GM06990 (cell line): ENCODE data around the gene SMTN.

ENCODE experiments used
- DNase-seq: peaks from one replicate; pipeline ENCODE4 v3.0.0-alpha.2; 2011; ENCODE audit not compliant: insufficient read length; ENCODE audit errors: extremely low read depth
- H3K27me3 ChIP-seq: replicated peaks from 2 replicates; pipeline ENCODE4 v1.6.0; 2011; ENCODE audit warnings: low read length; ENCODE audit not compliant: control insufficient read depth, insufficient read depth
- H3K36me3 ChIP-seq: 2 replicates; pipeline ENCODE4 v1.5.1; 2011; ENCODE audit warnings: low read length; ENCODE audit not compliant: control insufficient read depth, insufficient read depth
- H3K4me3 ChIP-seq: replicated peaks from 2 replicates; pipeline ENCODE4 v1.5.1; 2011; ENCODE audit warnings: low read depth, mild to moderate bottlenecking, control low read depth, low read length
- CTCF ChIP-seq: IDR thresholded peaks from 2 replicates; pipeline ENCODE4 v1.5.1; 2011; ENCODE audit warnings: low read length, control low read depth, mild to moderate bottlenecking, inconsistent platforms; ENCODE audit not compliant: insufficient read depth, poor library complexity, severe bottlenecking

Gene SMTN

GRCh38 chr22:31044262-31044861 lies 36.8 kb upstream of the SMTN start:
- no peak for DNase-seq
- no peaks in the 10 kb centered on the region; the same call in 1 of the 2 replicates for H3K27me3 ChIP-seq
- no peaks in the 10 kb centered on the region for H3K36me3 ChIP-seq
- TF ChIP-seq CTCF: no peak
- no peak overlapping the region for H3K4me3 ChIP-seq

GRCh38 chr22:31045900-31046538 lies 35.1 kb upstream of the SMTN start:
- no peak overlapping the region for H3K4me3 ChIP-seq
- DNase-seq: no peak
- H3K36me3 ChIP-seq: no peaks in the 10 kb centered on the region
- no peaks in the 10 kb centered on the region; the same call in 1 of the 2 replicates for H3K27me3 ChIP-seq
- TF ChIP-seq CTCF: no peak

GRCh38 chr22:31046539-31047226 lies 34.4 kb upstream of the SMTN start:
- no peaks in the 10 kb centered on the region; the same call in 1 of the 2 replicates for H3K27me3 ChIP-seq
- no peak for DNase-seq
- no peak for TF ChIP-seq CTCF
- H3K36me3 ChIP-seq: no peaks in the 10 kb centered on the region
- no peak overlapping the region for H3K4me3 ChIP-seq

- H3K36me3 ChIP-seq: no peaks in the 10 kb centered on the region
- no peak for DNase-seq
- TF ChIP-seq CTCF: no peak
Observed at GRCh38 chr22:31048570-31048969, 32.5 kb upstream of the SMTN start.

GRCh38 chr22:31049815-31050420 lies 31.2 kb upstream of the SMTN start:
- Histone ChIP-seq H3K4me3 (no peak overlapping the region), H3K27me3 (no peaks in the 10 kb centered on the region), H3K36me3 (no peaks in the 10 kb centered on the region)
- DNase-seq: no peak
- TF ChIP-seq CTCF: no peak

More at GRCh38 chr22:31048570-31048969, 32.5 kb upstream of the SMTN start:
- Histone ChIP-seq H3K27me3 (no peaks in the 10 kb centered on the region; the same call in 1 of the 2 replicates), H3K4me3 (no peak overlapping the region)
